GM12878 (cell line): ENCODE data around the gene NSD2. TPM values are rescaled to one million over a fixed set of nuclear protein-coding genes. Genes with fewer than 3 reads are reported as not detected.

Experiments
- microRNA counts: library from miRNA; unstranded; fragments of <30 nt; microRNA quantifications from one replicate; lab custom pipeline; 2016
- microRNA-seq: library from miRNA; unstranded; fragments of <30 nt; microRNA quantifications from one replicate; pipeline ENCODE4, GENCODE V29; 2018
- polyA plus RNA-seq, 11 experiments: library from polyadenylated mRNA; depleted of rRNA in 4 of 11; unstranded in 6 of 11; stranded (reverse) in 5 of 11; fragments of >200 nt; fragmentation: Nextera tagmentation in 4 of 11; fragmentation: Illumina TruSeq in 1 of 11; extraction: Ambion mirVana in 4 of 11; extraction: Trizol in 1 of 11; gene quantifications; 1 replicate in 1 of 11; 2 replicates in 10 of 11; pipeline versions ENCODE4 v1.2.1 to v1.2.3, GENCODE V29; 2011 to 2016; ENCODE audit warnings: inconsistent platforms in 2 of 11, missing spikeins in 2 of 11, low read depth in 1 of 11
- small RNA-seq: library from RNA; depleted of rRNA; stranded (forward); fragments of <200 nt; gene quantifications from one replicate; pipeline ENCODE3, GENCODE V24; 2014
- total RNA-seq, 4 experiments: library from RNA; depleted of rRNA in 3 of 4; stranded (reverse); fragments of >200 nt in 3 of 4; fragmentation: Illumina TruSeq in 1 of 4; extraction: Trizol in 1 of 4; gene quantifications; 2 replicates each; pipeline versions ENCODE4 v1.2.1 to v1.2.3, GENCODE V29; 2013 to 2021

The NSD2 gene
- total and polyA plus RNA-seq, 10 of the 15 experiments (the other 5 are each of a cell fraction or from before 2014, with no cell fraction given), result 8.6 to 139 (median 67.2) TPM

MicroRNAs within 50 kb of the gene (microRNA counts, 767-probe panel; counts per million panel counts)
- 55.3 counts per million for microRNA hsa-miR-943 (lab: Ali Mortazavi, UCI)

Small RNA genes within 50 kb of the gene (microRNA-seq; reads per million reads assigned to microRNA genes)
- gene MIR943, result 0.94 reads per million

Small RNA genes within 50 kb of the gene (small RNA-seq; reads per million reads assigned to genes)
- 126 reads per million, percentile 99 among the genes with 10 or more reads in this experiment for gene SCARNA22

Other genes starting within 250 kb of the NSD2 start
Only the 7 nearest of the 8 such genes appear.
- 0.40 and 1.4 TPM in 2 replicates for gene FAM53A, start 187.1 kb upstream of the NSD2 start, total RNA-seq (2014; rRNA removed)
- 0.32 and 0.40 TPM in 2 replicates for gene FAM53A, start 187.1 kb upstream of the NSD2 start, total RNA-seq (2014; rRNA removed; fragmentation: Illumina TruSeq; extraction: Trizol)
- gene FAM53A, start 187.1 kb upstream of the NSD2 start, total RNA-seq (2021), result 0.77 and 0.87 TPM in 2 replicates
- 0.30 and 0.37 TPM in 2 replicates for gene FAM53A, start 187.1 kb upstream of the NSD2 start, polyA plus RNA-seq (2011; rRNA removed)
- 0.09 TPM in 1 of 2 replicates, not detected in the other for gene FAM53A, start 187.1 kb upstream of the NSD2 start, polyA plus RNA-seq (2014; fragmentation: Illumina TruSeq; extraction: Trizol)
- gene FAM53A, start 187.1 kb upstream of the NSD2 start, polyA plus RNA-seq (2014; fragmentation: Nextera tagmentation; extraction: Ambion mirVana), result under 1 TPM in 1 of 2 experiments, not detected in 1; 0.02 TPM
- 0.44 and 1.3 TPM in 2 replicates for gene FAM53A, start 187.1 kb upstream of the NSD2 start, polyA plus RNA-seq (2014; rRNA removed)
- gene FAM53A, start 187.1 kb upstream of the NSD2 start, polyA plus RNA-seq (2016; fragmentation: Nextera tagmentation; extraction: Ambion mirVana), result under 1 TPM in 1 of 2 experiments, not detected in 1; 0.32 TPM
- gene SLBP, start 159.1 kb upstream of the NSD2 start, total RNA-seq (2014; rRNA removed), result 185 and 205 TPM in 2 replicates
- 138 and 147 TPM in 2 replicates for gene SLBP, start 159.1 kb upstream of the NSD2 start, total RNA-seq (2014; rRNA removed; fragmentation: Illumina TruSeq; extraction: Trizol)
- gene SLBP, start 159.1 kb upstream of the NSD2 start, total RNA-seq (2021), result 111 and 114 TPM in 2 replicates
- gene SLBP, start 159.1 kb upstream of the NSD2 start, polyA plus RNA-seq (2011; rRNA removed), result 168 and 247 TPM in 2 replicates
- 206 and 227 TPM in 2 replicates for gene SLBP, start 159.1 kb upstream of the NSD2 start, polyA plus RNA-seq (2014; fragmentation: Illumina TruSeq; extraction: Trizol)
- gene SLBP, start 159.1 kb upstream of the NSD2 start, polyA plus RNA-seq (2014; fragmentation: Nextera tagmentation; extraction: Ambion mirVana), result 100 to 1,000 TPM in 1 of 2 experiments, 10 to 100 TPM in 1; 94.4 to 101 TPM
- gene SLBP, start 159.1 kb upstream of the NSD2 start, polyA plus RNA-seq (2014; rRNA removed), result 142 and 148 TPM in 2 replicates
- 100 to 1,000 TPM; 277 to 278 TPM for gene SLBP, start 159.1 kb upstream of the NSD2 start, polyA plus RNA-seq (2016; fragmentation: Nextera tagmentation; extraction: Ambion mirVana)
- gene TMEM129, start 150.1 kb upstream of the NSD2 start, total RNA-seq (2014; rRNA removed), result 18.4 and 20.9 TPM in 2 replicates
- 7.7 and 9.0 TPM in 2 replicates for gene TMEM129, start 150.1 kb upstream of the NSD2 start, total RNA-seq (2014; rRNA removed; fragmentation: Illumina TruSeq; extraction: Trizol)
- gene TMEM129, start 150.1 kb upstream of the NSD2 start, total RNA-seq (2021), result 19.3 and 20.4 TPM in 2 replicates
- gene TMEM129, start 150.1 kb upstream of the NSD2 start, polyA plus RNA-seq (2011; rRNA removed), result 4.0 and 8.6 TPM in 2 replicates
- gene TMEM129, start 150.1 kb upstream of the NSD2 start, polyA plus RNA-seq (2014; fragmentation: Illumina TruSeq; extraction: Trizol), result 2.1 and 7.2 TPM in 2 replicates
- gene TMEM129, start 150.1 kb upstream of the NSD2 start, polyA plus RNA-seq (2014; fragmentation: Nextera tagmentation; extraction: Ambion mirVana), result under 1 TPM; 0.19 to 0.46 TPM
- 24.9 and 25.1 TPM in 2 replicates for gene TMEM129, start 150.1 kb upstream of the NSD2 start, polyA plus RNA-seq (2014; rRNA removed)
- gene TMEM129, start 150.1 kb upstream of the NSD2 start, polyA plus RNA-seq (2016; fragmentation: Nextera tagmentation; extraction: Ambion mirVana), result 10 to 100 TPM; 17.3 to 23.2 TPM
- 48.1 and 66.7 TPM in 2 replicates for gene TACC3, start 149.9 kb upstream of the NSD2 start, total RNA-seq (2014; rRNA removed)
- gene TACC3, start 149.9 kb upstream of the NSD2 start, total RNA-seq (2014; rRNA removed; fragmentation: Illumina TruSeq; extraction: Trizol), result 44.5 and 48.6 TPM in 2 replicates
- 120 and 121 TPM in 2 replicates for gene TACC3, start 149.9 kb upstream of the NSD2 start, total RNA-seq (2021)
- 29.0 and 39.7 TPM in 2 replicates for gene TACC3, start 149.9 kb upstream of the NSD2 start, polyA plus RNA-seq (2011; rRNA removed)
- 77.1 and 99.7 TPM in 2 replicates for gene TACC3, start 149.9 kb upstream of the NSD2 start, polyA plus RNA-seq (2014; fragmentation: Illumina TruSeq; extraction: Trizol)
- 1 to 10 TPM; 2.8 to 8.1 TPM for gene TACC3, start 149.9 kb upstream of the NSD2 start, polyA plus RNA-seq (2014; fragmentation: Nextera tagmentation; extraction: Ambion mirVana)
- 79.9 and 99.2 TPM in 2 replicates for gene TACC3, start 149.9 kb upstream of the NSD2 start, polyA plus RNA-seq (2014; rRNA removed)
- 100 to 1,000 TPM; 103 to 115 TPM for gene TACC3, start 149.9 kb upstream of the NSD2 start, polyA plus RNA-seq (2016; fragmentation: Nextera tagmentation; extraction: Ambion mirVana)
- gene FGFR3, start 78.1 kb upstream of the NSD2 start, total RNA-seq (2014; rRNA removed), result 0.05 TPM in 1 of 2 replicates, not detected in the other
- not detected in 2 replicates for gene FGFR3, start 78.1 kb upstream of the NSD2 start, total RNA-seq (2014; rRNA removed; fragmentation: Illumina TruSeq; extraction: Trizol)
- gene FGFR3, start 78.1 kb upstream of the NSD2 start, total RNA-seq (2021), result 0.33 and 0.37 TPM in 2 replicates
- gene FGFR3, start 78.1 kb upstream of the NSD2 start, polyA plus RNA-seq (2011; rRNA removed), result 0.01 and 0.05 TPM in 2 replicates
- gene FGFR3, start 78.1 kb upstream of the NSD2 start, polyA plus RNA-seq (2014; fragmentation: Illumina TruSeq; extraction: Trizol), result not detected in 2 replicates
- gene FGFR3, start 78.1 kb upstream of the NSD2 start, polyA plus RNA-seq (2014; fragmentation: Nextera tagmentation; extraction: Ambion mirVana), result not detected
- 0.26 TPM in 1 of 2 replicates, not detected in the other for gene FGFR3, start 78.1 kb upstream of the NSD2 start, polyA plus RNA-seq (2014; rRNA removed)
- gene FGFR3, start 78.1 kb upstream of the NSD2 start, polyA plus RNA-seq (2016; fragmentation: Nextera tagmentation; extraction: Ambion mirVana), result under 1 TPM in 1 of 2 experiments, not detected in 1; 0.11 TPM
- 50.4 and 57.8 TPM in 2 replicates for gene LETM1, start 15.2 kb upstream of the NSD2 start, total RNA-seq (2014; rRNA removed)
- 23.9 and 24.4 TPM in 2 replicates for gene LETM1, start 15.2 kb upstream of the NSD2 start, total RNA-seq (2014; rRNA removed; fragmentation: Illumina TruSeq; extraction: Trizol)
- 59.6 and 65.2 TPM in 2 replicates for gene LETM1, start 15.2 kb upstream of the NSD2 start, total RNA-seq (2021)
- gene LETM1, start 15.2 kb upstream of the NSD2 start, polyA plus RNA-seq (2011; rRNA removed), result 9.6 and 18.4 TPM in 2 replicates
- gene LETM1, start 15.2 kb upstream of the NSD2 start, polyA plus RNA-seq (2014; fragmentation: Illumina TruSeq; extraction: Trizol), result 8.5 and 18.5 TPM in 2 replicates
- 1 to 10 TPM; 2.6 to 4.0 TPM for gene LETM1, start 15.2 kb upstream of the NSD2 start, polyA plus RNA-seq (2014; fragmentation: Nextera tagmentation; extraction: Ambion mirVana)
- 36.0 and 46.4 TPM in 2 replicates for gene LETM1, start 15.2 kb upstream of the NSD2 start, polyA plus RNA-seq (2014; rRNA removed)
- 10 to 100 TPM; 37.3 to 39.4 TPM for gene LETM1, start 15.2 kb upstream of the NSD2 start, polyA plus RNA-seq (2016; fragmentation: Nextera tagmentation; extraction: Ambion mirVana)
- gene NELFA, start 137.6 kb downstream of the NSD2 start, total RNA-seq (2014; rRNA removed), result 17.7 and 21.6 TPM in 2 replicates
- gene NELFA, start 137.6 kb downstream of the NSD2 start, total RNA-seq (2014; rRNA removed; fragmentation: Illumina TruSeq; extraction: Trizol), result 7.2 and 8.1 TPM in 2 replicates
- 33.8 and 35.2 TPM in 2 replicates for gene NELFA, start 137.6 kb downstream of the NSD2 start, total RNA-seq (2021)
- gene NELFA, start 137.6 kb downstream of the NSD2 start, polyA plus RNA-seq (2011; rRNA removed), result 7.8 and 14.4 TPM in 2 replicates
- gene NELFA, start 137.6 kb downstream of the NSD2 start, polyA plus RNA-seq (2014; fragmentation: Illumina TruSeq; extraction: Trizol), result 2.6 and 6.5 TPM in 2 replicates
- gene NELFA, start 137.6 kb downstream of the NSD2 start, polyA plus RNA-seq (2014; fragmentation: Nextera tagmentation; extraction: Ambion mirVana), result 1 to 10 TPM in 1 of 2 experiments, under 1 TPM in 1; 0.39 to 2.2 TPM
- gene NELFA, start 137.6 kb downstream of the NSD2 start, polyA plus RNA-seq (2014; rRNA removed), result 18.9 and 24.9 TPM in 2 replicates
- 10 to 100 TPM; 37.3 to 38.6 TPM for gene NELFA, start 137.6 kb downstream of the NSD2 start, polyA plus RNA-seq (2016; fragmentation: Nextera tagmentation; extraction: Ambion mirVana)